GM21381 (cell line): ENCODE measurements around the gene INPP5D.
"Not testable (repeated sequence)": the region's sequence is repeated elsewhere in the genome, so short reads cannot be mapped to it uniquely, and the experiment has no call there.

Experiments used
- ATAC-seq: cut with Tn5 transposase; IDR thresholded peaks from one replicate; pipeline ENCODE4 v1.9.1; 2021; ENCODE audit warnings: mild to moderate bottlenecking, moderate library complexity; ENCODE audit not compliant: unreplicated experiment

Gene INPP5D

GRCh38 chr2:233115741-233116140 lies 55.6 kb downstream of the INPP5D start:
- ATAC-seq = no peak

- no peak for ATAC-seq
Observed at GRCh38 chr2:233116946-233117345, 56.8 kb downstream of the INPP5D start.

- ATAC-seq = no peak
Observed at GRCh38 chr2:233117351-233117750, 57.2 kb downstream of the INPP5D start.

- no peak for ATAC-seq
Observed at GRCh38 chr2:233117811-233118647, 57.9 kb downstream of the INPP5D start.

- ATAC-seq = no peak
Observed at GRCh38 chr2:233118648-233119000, 58.5 kb downstream of the INPP5D start.

- ATAC-seq = no peak
Observed at GRCh38 chr2:233119123-233119522, 59.0 kb downstream of the INPP5D start.

GRCh38 chr2:233119806-233120205 lies 59.7 kb downstream of the INPP5D start:
- no peak for ATAC-seq

- no peak for ATAC-seq
Observed at GRCh38 chr2:233120459-233120858, 60.3 kb downstream of the INPP5D start.

GRCh38 chr2:233121856-233122255 lies 61.7 kb downstream of the INPP5D start:
- no peak for ATAC-seq

GRCh38 chr2:233122541-233122940 lies 62.4 kb downstream of the INPP5D start:
- ATAC-seq = no peak

GRCh38 chr2:233123576-233123975 lies 63.4 kb downstream of the INPP5D start:
- ATAC-seq = not testable (repeated sequence)

GRCh38 chr2:233124421-233125080 lies 64.4 kb downstream of the INPP5D start:
- ATAC-seq = peak; percentile 84

GRCh38 chr2:233125455-233126065 lies 65.4 kb downstream of the INPP5D start:
- no peak for ATAC-seq

- no peak for ATAC-seq
Observed at GRCh38 chr2:233129351-233129978, 69.3 kb downstream of the INPP5D start.

- no peak for ATAC-seq
Observed at GRCh38 chr2:233130024-233130423, 69.9 kb downstream of the INPP5D start.

- ATAC-seq = no peak
Observed at GRCh38 chr2:233130481-233131020, 70.4 kb downstream of the INPP5D start.

GRCh38 chr2:233131936-233132720 lies 72.0 kb downstream of the INPP5D start:
- no peak for ATAC-seq

GRCh38 chr2:233133239-233133638 lies 73.1 kb downstream of the INPP5D start:
- no peak for ATAC-seq

- ATAC-seq = no peak
Observed at GRCh38 chr2:233135421-233135820, 75.3 kb downstream of the INPP5D start.

- ATAC-seq = no peak
Observed at GRCh38 chr2:233137040-233137439, 76.9 kb downstream of the INPP5D start.
